Caco-2 (cell line): ENCODE results near the gene ATRIP. TPM values are rescaled to one million over a fixed set of nuclear protein-coding genes. Genes with fewer than 3 reads are reported as not detected.

Source experiments
- BruUV-seq: library from RNA; stranded (reverse); fragments of 400-500 nt; replicated peaks from 2 replicates; lab custom pipeline; 2021; lab: Mats Ljungman, UMichigan
- CTCF ChIA-PET: fragments of 300-600 bp; sonication (Branson Sonifier 250); formaldehyde crosslinking; loops from one replicate; lab custom pipeline; 2022; ENCODE audit warnings: antibody characterized with exemption; lab: Charles Lee
- POLR2A ChIA-PET: fragments of 300-600 bp; sonication (Branson Sonifier 250); formaldehyde crosslinking; loops from one replicate; lab custom pipeline; 2022; ENCODE audit warnings: antibody characterized with exemption; lab: Charles Lee
- DNase-seq, 2 experiments: peaks; one replicate each; pipeline versions ENCODE4 v3.0.0 to v3.0.0-alpha.2; 2020 to 2022
- H3K27me3 ChIP-seq: replicated peaks from 2 replicates; pipeline ENCODE4 v1.6.0; 2011; ENCODE audit warnings: low read length; ENCODE audit not compliant: control insufficient read depth, insufficient read depth
- H3K36me3 ChIP-seq: 2 replicates; pipeline ENCODE4 v1.5.1; 2011; ENCODE audit warnings: low read length; ENCODE audit not compliant: control insufficient read depth, insufficient read depth
- H3K4me1 ChIP-seq: fragments of 250-450 bp; sonication (Bioruptor Pico); 2 replicates; pipeline ENCODE4 v1.5.1; 2020; ENCODE audit warnings: mild to moderate bottlenecking
- H3K4me3 ChIP-seq: 2 replicates; pipeline ENCODE4 v1.5.1; 2011; ENCODE audit warnings: low read depth, mild to moderate bottlenecking, control low read depth, low read length
- H3K9me3 ChIP-seq: fragments of 250-450 bp; sonication (Bioruptor Pico); 2 replicates; pipeline ENCODE4 v1.5.1; 2020; ENCODE audit warnings: mild to moderate bottlenecking, moderate library complexity
- H3K27ac Mint-ChIP-seq: one replicate; pipeline ENCODE4 v1.8.0; 2022; ENCODE audit warnings: mixed read lengths; ENCODE audit not compliant: unreplicated experiment
- H3K27me3 Mint-ChIP-seq: one replicate; pipeline ENCODE4 v1.8.0; 2022; ENCODE audit warnings: mixed read lengths; ENCODE audit not compliant: insufficient read depth, unreplicated experiment
- H3K36me3 Mint-ChIP-seq: one replicate; pipeline ENCODE4 v1.8.0; 2022; ENCODE audit warnings: mild to moderate bottlenecking, mixed read lengths; ENCODE audit not compliant: insufficient read depth, unreplicated experiment
- H3K4me1 Mint-ChIP-seq: one replicate; pipeline ENCODE4 v1.8.0; 2022; ENCODE audit warnings: low read depth, mixed read lengths; ENCODE audit not compliant: unreplicated experiment
- H3K4me3 Mint-ChIP-seq: one replicate; pipeline ENCODE4 v1.8.0; 2022; ENCODE audit warnings: mild to moderate bottlenecking, moderate library complexity, mixed read lengths; ENCODE audit not compliant: unreplicated experiment
- H3K9me3 Mint-ChIP-seq: one replicate; pipeline ENCODE4 v1.8.0; 2022; ENCODE audit warnings: mixed read lengths; ENCODE audit not compliant: unreplicated experiment
- CTCF ChIP-seq, 2 experiments: fragments of 200-600 bp in 1 of 2; IDR thresholded peaks; 1 replicate in 1 of 2; 2 replicates in 1 of 2; pipeline versions ENCODE4 v1.5.1 to v1.8.0; 2011 to 2022; ENCODE audit warnings: antibody characterized with exemption in 1 of 2, control low read depth in 1 of 2, inconsistent platforms in 1 of 2, low read depth in 1 of 2, low read length in 1 of 2, mild to moderate bottlenecking in 1 of 2, moderate library complexity in 1 of 2; ENCODE audit not compliant: insufficient read depth in 1 of 2, severe bottlenecking in 1 of 2, unreplicated experiment in 1 of 2
- intact Hi-C: fragments of 100-400 bp; cut with micrococcal nuclease; formaldehyde crosslinking; loops from one replicate; pipeline ENCODE4 v1.10.0; 2022; ENCODE audit not compliant: unreplicated experiment
- total RNA-seq: library from RNA; stranded (reverse); gene quantifications from 2 replicates; pipeline ENCODE4 v1.2.3, GENCODE V29; 2022

The ATRIP gene
- total RNA-seq, 1 experiment from 2014 or later: 15.9 TPM

- ChIA-PET POLR2A (no interaction called here), CTCF (interaction anchor here (0.9 to 6.1 kb wide), 4 partner anchors 16 to 21 kb away, joined by 3 to 40 read pairs (median 4); partner anchors contain the start of genes CCDC51 and TMA7)
- no peak overlapping the region for H3K27ac Mint-ChIP-seq
- Histone ChIP-seq H3K27me3 (no peaks in the 10 kb centered on the region), H3K4me1 (no peaks in the 10 kb centered on the region), H3K36me3 (peaks cover 18% of the 10 kb centered on the region), H3K9me3 (no peaks in the 10 kb centered on the region), H3K4me3 (no peak overlapping the region)
- intact Hi-C loops: no loop called here
- peaks cover 83% of the 10 kb centered on the region for H3K36me3 Mint-ChIP-seq
- TF ChIP-seq CTCF (IDR thresholded peaks at IDR 0.05; ENCODE audit: insufficient read depth in 1 of 2, low read depth in 1 of 2, low read length in 1 of 2, severe bottlenecking in 1 of 2, unreplicated experiment in 1 of 2): no peak
- no peak for DNase-seq
- H3K9me3 Mint-ChIP-seq: no peaks in the 10 kb centered on the region
- H3K4me1 Mint-ChIP-seq: peaks cover 7% of the 10 kb centered on the region
- H3K4me3 Mint-ChIP-seq: no peak overlapping the region
- BruUV-seq: no TSS peak
- H3K27me3 Mint-ChIP-seq: no peaks in the 10 kb centered on the region
Measured at GRCh38 chr3:48418651-48419050, 27.9 kb upstream of the ATRIP start.

GRCh38 chr3:48419149-48419548 is 27.4 kb upstream of the ATRIP start:
- H3K27ac Mint-ChIP-seq: no peak overlapping the region
- intact Hi-C loops: no loop called here
- no peaks in the 10 kb centered on the region for H3K9me3 ChIP-seq
- BruUV-seq: no TSS peak
- CTCF ChIA-PET: interaction anchor here (0.9 to 6.1 kb wide), 4 partner anchors 17 to 21 kb away, joined by 3 to 40 read pairs (median 4); partner anchors contain the start of genes CCDC51 and TMA7
- no peak for DNase-seq
- no peak overlapping the region for H3K4me3 Mint-ChIP-seq
- POLR2A ChIA-PET: no interaction called here
- no peaks in the 10 kb centered on the region for H3K4me1 ChIP-seq
- peaks cover 83% of the 10 kb centered on the region for H3K36me3 Mint-ChIP-seq
- H3K4me1 Mint-ChIP-seq: peaks cover 7% of the 10 kb centered on the region
- no peak for TF ChIP-seq CTCF (IDR thresholded peaks at IDR 0.05; ENCODE audit: insufficient read depth in 1 of 2, low read depth in 1 of 2, low read length in 1 of 2, severe bottlenecking in 1 of 2, unreplicated experiment in 1 of 2)
- no peaks in the 10 kb centered on the region for H3K9me3 Mint-ChIP-seq
- no peak overlapping the region for H3K4me3 ChIP-seq
- no peaks in the 10 kb centered on the region for H3K27me3 ChIP-seq
- H3K36me3 ChIP-seq: peaks cover 19% of the 10 kb centered on the region
- no peaks in the 10 kb centered on the region for H3K27me3 Mint-ChIP-seq

GRCh38 chr3:48419597-48419996 is 26.9 kb upstream of the ATRIP start:
- BruUV-seq: no TSS peak
- no peaks in the 10 kb centered on the region for H3K4me1 ChIP-seq
- CTCF ChIA-PET: interaction anchor here (0.9 to 6.1 kb wide), 4 partner anchors 16 to 20 kb away, joined by 3 to 40 read pairs (median 4); partner anchors contain the start of genes CCDC51 and TMA7
- Mint-ChIP-seq H3K27ac (no peak overlapping the region), H3K4me3 (no peak overlapping the region), H3K9me3 (no peaks in the 10 kb centered on the region), H3K36me3 (peaks cover 80% of the 10 kb centered on the region), H3K4me1 (peaks cover 7% of the 10 kb centered on the region), H3K27me3 (no peaks in the 10 kb centered on the region)
- intact Hi-C loops: no loop called here
- POLR2A ChIA-PET: no interaction called here
- H3K27me3 ChIP-seq: no peaks in the 10 kb centered on the region
- TF ChIP-seq CTCF (IDR thresholded peaks at IDR 0.05; ENCODE audit: insufficient read depth in 1 of 2, low read depth in 1 of 2, low read length in 1 of 2, severe bottlenecking in 1 of 2, unreplicated experiment in 1 of 2): no peak
- peaks cover 17% of the 10 kb centered on the region for H3K36me3 ChIP-seq
- no peaks in the 10 kb centered on the region for H3K9me3 ChIP-seq
- H3K4me3 ChIP-seq: no peak overlapping the region
- DNase-seq: no peak
